ENCODE results near the gene CD300LD.

GRCh38 chr17:74531231-74531761 lies 60.8 kb downstream of the CD300LD start, which contains the start of gene CD300LB:
- TF ChIP-seq CTCF (IDR thresholded peaks at IDR 0.05; ENCODE audit: low read length) (no peak), EZH2 (IDR thresholded peaks at IDR 0.05; ENCODE audit: borderline replicate concordance, low read length) (no peak)
